Posterior cingulate gyrus (tissue), 11 donors: Measurements from ENCODE around the gene ALLC.

Source experiments
- DNase-seq, 10 donors: peaks; one replicate each; pipeline versions ENCODE4 v3.0.0 to v3.0.0-alpha.2; 2020 to 2021; ENCODE audit warnings: mixed read lengths in 3 of 10
- intact Hi-C: fragments of 100-400 bp; cut with DNase I; formaldehyde crosslinking; loops from one replicate; pipeline ENCODE4 v1.15.1; 2023

The ALLC gene

DNA sequence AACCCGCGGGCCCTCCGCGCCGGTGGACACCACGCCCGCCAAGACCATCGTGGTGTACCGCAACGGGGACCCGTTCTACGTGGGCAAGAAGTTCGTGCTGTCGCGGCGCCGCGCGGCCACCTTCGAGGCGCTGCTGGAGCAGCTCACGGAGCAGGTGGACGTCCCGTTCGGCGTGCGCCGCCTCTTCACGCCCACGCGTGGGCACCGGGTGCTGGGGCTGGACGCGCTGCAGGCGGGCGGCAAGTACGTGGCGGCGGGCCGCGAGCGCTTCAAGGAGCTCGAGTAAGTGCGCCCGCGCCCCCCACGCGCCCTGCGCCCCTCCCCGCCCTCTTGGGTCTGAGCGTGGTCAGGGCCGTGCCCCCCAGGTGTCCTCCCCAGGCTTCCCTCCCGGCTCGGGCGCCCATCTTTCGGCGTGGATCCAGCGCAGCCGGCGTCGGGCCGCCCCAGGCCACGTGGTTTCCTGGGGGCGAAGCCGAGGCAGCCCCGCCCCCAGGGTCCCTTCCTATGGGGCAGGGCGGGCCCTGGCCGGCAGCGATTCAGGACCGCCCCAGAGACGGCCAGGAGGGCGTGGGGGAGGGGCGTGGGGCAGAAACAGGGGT is 45.9 kb downstream of the ALLC start:
- no peak for DNase-seq
- intact Hi-C loops, result no loop called here

DNA sequence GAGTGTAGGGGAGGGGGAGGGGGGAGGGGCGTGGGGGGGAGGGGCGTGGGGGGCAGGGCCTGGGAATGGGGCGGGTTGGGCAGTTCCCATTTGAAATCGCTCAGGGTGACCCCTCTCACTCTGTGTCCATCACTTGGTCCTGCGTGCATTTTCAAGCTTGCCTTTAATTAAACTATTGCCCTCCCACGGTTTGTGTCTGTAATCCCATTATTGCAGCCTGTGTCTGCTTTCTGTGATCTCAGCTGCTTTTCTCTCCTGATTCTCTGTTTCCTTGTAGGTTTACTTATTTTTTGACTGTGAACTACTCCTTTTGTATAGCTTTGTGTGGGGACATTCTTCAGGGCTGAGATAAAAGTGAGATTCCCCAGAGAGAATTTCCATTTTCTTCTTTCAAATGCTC is 46.7 kb downstream of the ALLC start:
- intact Hi-C loops, result no loop called here
- no peak for DNase-seq

DNA sequence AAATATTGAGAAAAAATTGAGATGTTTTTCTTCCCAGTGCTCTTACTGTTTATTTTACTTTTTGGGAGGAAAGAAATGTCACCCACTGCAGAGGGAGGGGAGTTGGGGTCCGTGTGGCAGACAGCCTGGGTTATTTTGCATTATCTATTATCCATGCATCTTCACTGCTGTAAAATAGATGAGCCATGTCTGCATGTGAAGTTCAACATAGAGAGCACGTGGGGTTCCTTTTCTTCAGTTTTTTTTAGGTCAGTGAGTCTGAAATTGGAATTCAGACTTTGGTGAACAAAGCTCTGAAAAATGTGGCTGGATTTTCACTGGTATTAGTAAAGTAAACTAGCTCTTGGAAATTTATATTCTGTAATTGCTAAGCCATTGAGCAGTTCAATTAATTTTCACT is 47.8 kb downstream of the ALLC start:
- intact Hi-C loops, result no loop called here
- DNase-seq, result no peak

DNA sequence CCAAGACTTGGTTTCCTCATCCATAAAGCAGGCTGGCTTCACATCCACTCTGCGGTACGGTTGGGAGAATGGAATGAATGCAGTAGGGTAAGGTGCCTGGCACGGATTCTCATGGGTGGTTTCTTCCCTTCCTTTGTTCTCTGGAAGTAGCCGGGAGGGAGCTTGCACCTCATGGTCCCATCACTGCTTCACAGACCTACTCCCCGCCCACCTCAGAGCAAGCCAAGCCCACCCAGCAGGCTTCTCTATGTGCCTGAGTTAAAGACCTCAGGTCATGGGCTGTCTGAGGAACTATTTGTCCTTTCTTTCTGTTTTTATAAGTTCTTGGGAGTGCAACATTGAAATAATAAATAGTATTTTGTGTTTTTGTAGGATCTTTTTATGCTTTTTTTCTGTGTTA is 48.9 kb downstream of the ALLC start:
- intact Hi-C loops, result no loop called here
- no peak for DNase-seq

DNA sequence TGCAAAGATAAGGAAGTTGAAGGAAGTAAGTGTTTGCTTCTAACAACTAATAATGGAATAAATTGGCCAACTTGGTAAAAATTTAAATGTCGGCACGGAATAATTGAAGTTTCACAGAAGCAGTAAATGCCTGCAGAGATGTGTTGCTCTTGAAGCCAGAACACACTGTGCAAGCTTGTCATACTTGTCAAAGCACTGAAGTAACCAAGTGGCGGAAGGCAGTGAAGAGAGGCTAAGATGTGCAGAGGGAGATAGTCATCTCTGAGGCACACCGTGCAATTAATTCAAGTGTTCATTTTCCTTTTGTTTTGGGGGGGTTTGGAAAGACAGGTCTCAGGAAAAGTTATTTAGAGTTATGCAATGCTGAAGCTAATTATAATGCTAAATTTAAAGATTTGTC is 50.6 kb downstream of the ALLC start:
- intact Hi-C loops, result no loop called here
- DNase-seq, result no peak

DNA sequence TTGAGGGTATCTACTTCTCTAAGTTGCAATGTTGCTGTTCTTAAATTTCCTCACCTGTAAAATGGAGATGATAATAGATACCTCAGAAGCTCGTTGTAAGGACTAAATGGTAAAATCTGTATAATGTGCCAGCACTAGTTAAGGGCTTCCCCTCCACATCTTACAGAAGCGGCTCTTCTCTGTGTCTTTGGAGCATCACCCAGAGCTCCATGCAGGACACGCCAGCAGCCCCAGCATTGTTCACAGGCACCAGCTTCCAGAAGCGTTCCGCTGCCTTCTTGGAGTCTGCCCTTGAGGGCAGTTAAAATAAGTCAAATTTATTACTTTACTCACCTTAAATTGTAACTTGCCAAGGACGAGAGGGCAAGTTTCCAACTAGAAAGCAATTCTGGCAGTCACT is 51.2 kb downstream of the ALLC start:
- intact Hi-C loops, result no loop called here

DNA sequence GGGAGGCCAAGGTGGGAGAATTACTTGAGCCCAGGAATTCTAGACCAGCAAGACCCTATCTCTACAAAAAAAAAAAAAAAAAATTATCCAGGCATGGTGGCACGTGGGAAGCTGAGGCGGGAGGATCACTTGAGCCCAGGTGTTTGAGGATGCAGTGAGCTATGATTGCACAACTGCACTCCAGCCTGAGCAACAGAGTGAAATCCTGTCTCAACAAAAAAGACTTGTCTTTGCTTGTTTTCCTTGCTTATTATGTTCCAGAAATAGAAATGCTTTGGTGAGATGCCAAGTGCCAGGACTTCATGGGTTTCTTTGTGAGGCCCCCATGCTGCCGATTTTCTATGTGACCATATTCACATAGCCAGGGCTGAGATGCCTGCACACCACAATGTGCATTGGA is 54.4 kb downstream of the ALLC start:
- no peak for DNase-seq
- intact Hi-C loops, result no loop called here

More for the DNA sequence above, 51.2 kb downstream of the ALLC start:
- DNase-seq, result no peak

DNA sequence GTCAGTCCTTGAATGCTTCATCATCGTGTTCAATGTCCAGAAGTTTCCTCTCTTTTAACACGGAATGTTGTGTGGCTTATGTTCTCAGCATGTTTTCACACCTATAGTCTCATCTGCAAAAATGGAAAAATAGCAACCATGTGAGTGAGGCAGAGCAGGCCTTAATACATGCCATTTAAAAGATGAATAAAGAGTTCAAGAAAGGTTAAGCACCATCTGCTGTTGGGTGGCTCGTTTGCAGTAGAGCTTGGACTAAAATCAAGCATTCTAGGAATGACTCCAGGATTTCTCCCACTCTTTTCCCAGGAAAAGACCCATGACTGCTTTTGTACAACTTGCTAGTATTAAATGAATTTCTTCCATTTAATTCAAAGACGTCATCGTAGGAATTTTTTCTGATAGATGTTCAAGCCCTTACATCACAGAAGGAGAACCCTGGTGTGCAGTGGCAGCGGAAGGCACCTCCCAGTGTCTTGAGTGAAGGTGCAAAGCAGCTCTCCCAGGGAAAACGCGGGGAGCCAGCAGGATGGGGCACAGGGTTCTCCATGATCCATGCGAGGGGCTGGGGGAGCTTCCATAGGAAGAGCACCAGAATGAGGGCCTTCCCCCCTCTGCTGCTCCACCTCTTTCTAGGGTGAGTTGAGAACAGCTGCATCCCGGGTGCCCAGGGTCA is 55.0 kb downstream of the ALLC start:
- DNase-seq, result no peak
- intact Hi-C loops, result no loop called here

DNA sequence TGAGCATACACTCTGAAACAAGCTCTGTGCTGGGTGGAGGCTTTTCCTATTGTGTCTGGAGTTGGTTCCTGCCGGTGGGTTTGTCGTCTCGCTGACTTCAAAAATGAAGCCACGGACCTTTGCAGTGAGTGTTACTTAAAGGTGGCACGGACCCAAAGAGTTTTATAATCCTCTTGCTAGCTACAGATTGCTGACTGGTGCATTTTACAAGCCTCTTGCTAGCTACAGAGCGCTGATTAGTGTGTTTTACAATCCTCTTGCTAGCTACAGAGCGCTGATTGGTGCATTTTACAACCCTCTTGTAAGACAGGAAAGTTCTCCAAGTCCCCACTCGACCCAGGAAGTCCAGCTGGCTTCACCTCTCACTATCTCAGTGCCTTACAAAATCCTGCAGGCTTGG is 60.7 kb downstream of the ALLC start:
- intact Hi-C loops, result no loop called here

DNA sequence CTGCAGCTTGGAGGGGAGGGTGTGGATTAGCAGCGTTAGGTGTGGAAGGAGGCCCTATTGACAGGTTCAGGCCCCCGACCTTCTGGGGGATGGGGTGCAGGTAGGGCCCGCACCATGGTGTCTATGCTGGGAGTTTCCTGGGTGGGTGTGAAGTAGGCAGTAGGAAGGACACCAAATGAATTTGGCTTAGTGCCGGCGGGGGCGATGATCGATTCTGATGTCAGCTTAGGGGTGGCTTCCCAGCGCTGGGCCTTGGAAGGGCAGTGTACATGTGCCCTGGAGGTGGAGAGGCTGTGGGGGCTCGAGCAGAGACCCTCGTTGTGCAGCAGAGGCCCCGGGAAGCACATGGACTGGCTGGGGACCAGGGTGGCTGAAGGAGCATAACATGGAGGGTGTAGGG is 67.0 kb downstream of the ALLC start:
- intact Hi-C loops, result loop anchor here (5.0 kb wide), 1 partner anchor 102 kb away; no protein-coding TSS in a partner anchor
- no peak for DNase-seq

More for the DNA sequence above, 60.7 kb downstream of the ALLC start:
- no peak for DNase-seq

DNA sequence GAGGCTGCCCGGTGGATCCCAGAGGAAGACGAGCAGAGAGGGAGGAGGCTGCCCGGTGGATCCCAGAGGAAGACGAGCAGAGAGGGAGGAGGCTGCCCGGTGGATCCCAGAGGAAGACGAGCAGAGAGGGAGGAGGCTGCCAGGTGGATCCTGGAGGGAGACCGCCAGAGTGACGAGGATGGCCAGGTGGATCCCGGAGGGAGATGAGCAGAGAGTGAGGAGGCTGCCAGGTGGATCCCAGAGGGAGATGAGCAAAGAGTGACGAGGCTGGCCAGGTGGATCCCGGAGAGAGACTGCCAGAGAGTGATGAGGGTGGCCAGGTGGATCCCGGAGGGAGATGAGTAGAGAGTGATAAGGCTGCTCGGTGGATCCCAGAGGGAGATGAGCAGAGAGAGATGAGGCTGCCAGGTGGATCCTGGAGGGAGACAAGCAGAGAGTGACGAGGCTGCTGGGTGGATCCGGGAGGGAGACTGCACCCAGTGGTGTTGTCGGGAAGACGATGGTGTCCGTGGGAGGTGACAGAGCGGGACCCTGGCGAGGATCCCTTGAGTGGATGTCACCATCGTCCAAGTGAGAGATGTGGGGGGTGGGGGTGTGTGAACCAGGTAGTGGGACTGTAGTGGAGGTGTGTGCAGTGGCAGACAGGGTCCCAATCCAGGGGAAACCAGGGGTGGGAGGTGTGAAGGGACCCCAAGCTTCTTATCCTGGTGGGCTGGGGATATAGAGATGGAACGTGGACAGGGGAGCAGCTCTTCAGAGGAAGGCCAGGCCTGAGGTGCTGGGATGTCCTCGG is 67.7 kb downstream of the ALLC start:
- DNase-seq, result no peak
- intact Hi-C loops, result loop anchor here (5.0 kb wide), 1 partner anchor 102 kb away; no protein-coding TSS in a partner anchor

DNA sequence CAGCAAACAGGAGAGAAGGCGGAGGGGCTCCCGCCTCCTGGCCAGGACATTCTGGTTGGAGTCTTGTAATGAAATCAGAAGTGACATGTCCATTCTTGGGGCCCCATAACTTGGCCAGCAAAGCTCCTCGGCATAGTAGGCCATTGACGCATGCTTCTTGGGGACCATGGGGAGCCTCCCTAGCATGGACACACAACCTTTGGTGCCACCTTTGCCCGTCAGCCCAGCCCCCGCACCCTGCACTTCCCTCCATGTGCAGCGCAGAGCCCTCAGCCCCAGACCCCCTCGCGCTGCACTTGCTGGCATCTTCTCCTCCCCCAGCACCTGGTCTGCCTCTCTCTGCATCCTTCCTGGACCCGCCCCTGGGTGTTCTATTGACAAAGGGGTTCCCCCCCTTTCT is 68.5 kb downstream of the ALLC start:
- DNase-seq, result no peak
- intact Hi-C loops, result loop anchor here (5.0 kb wide), 1 partner anchor 101 kb away; no protein-coding TSS in a partner anchor

DNA sequence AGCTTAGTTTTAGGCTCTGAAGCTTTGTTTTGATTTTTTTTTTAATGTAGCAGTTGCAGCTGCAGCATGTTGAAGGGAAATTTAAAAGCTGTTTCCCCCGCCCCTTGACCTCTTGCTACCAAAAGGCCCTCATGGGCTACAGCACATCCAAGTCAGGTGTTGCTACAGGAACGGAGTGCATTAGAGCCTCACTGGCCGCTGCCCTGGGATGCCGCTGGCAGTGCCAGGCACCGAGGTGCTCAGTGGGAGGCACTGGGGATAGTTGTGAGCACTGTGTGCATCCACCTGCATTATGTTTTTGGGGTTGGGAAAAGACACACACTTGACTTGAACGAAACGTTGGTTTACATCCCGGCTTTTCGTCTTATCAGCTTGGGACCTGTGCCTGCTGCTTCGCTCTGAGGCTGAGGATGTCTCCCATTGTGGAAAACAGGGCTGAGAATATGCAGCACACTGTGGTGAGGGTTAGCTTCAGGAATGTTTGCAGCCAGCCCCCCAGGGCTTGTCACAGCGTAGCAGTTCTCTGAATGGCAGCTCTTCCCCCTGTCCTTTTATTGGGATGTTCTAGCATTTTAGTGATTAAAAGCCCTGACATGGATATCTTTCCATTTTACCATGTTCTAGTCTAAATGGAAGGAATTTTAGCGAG is 69.5 kb downstream of the ALLC start:
- DNase-seq, result no peak
- intact Hi-C loops, result loop anchor here (5.0 kb wide), 1 partner anchor 100 kb away; no protein-coding TSS in a partner anchor

DNA sequence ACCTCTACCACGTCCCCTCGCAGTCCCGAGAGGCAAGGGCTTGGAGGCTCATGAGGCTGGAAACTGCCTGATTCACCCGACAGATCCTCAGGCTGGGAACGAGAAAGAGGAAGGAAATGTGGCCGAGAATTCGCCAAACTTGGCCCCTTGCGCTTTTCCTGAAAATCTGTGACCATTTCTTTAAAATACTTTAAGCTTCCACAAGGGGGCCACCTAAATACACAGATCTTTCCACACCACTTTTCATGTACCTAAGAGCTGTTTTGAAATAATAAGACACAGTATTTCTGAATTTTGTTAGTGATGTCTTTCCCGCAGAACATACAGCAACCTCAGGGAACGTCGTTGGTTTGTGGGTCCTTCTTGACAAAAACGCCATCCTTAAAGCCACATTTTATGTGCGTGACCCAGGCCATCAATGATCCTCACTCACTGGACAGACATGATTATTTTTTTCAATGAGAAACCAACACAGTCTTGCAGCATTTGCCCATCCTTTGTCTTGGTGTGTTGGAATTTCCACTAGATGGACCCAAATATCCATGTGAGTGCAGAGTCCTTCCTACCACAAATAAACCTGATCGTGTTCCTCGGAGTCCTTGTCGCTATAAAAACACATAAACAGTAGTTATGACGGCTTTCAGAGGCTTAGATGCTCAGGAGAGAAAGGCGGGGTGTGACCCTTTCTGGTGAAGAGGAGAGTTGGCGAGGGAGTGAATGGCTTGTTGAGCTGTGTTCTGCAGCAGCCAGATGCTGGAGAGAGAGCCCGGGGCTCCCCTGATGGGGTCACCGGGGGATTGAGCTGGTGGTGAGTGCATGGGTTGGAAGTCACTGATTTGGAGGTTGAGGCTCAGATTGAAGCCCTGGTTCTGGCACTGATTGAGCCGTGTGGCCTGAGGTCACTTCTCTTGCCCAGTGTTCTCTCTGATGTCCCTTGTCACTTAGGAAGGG is 70.4 kb downstream of the ALLC start:
- no peak for DNase-seq
- intact Hi-C loops, result loop anchor here (5.0 kb wide), 1 partner anchor 99 kb away; no protein-coding TSS in a partner anchor

DNA sequence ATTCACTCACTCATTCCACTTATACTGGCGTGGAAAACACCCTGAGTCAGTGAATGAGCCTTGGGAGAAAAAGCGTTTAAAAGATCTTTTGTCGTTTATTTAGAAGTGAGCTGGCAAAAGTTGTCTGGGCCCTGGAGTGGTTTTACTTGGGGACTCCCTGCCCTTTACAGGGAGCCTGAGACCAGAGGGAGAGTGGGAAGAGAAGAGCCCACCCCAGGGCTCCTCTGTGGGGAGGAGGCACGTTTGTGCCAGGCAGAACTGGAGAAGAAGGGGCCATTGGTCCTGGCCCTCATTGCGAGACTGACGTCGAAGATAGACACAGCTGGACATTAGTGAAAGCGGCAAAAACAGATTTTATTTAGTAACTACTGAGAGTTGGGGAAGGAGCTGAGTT is 71.1 kb downstream of the ALLC start:
- no peak for DNase-seq
- intact Hi-C loops, result loop anchor here (5.0 kb wide), 1 partner anchor 98 kb away; no protein-coding TSS in a partner anchor

DNA sequence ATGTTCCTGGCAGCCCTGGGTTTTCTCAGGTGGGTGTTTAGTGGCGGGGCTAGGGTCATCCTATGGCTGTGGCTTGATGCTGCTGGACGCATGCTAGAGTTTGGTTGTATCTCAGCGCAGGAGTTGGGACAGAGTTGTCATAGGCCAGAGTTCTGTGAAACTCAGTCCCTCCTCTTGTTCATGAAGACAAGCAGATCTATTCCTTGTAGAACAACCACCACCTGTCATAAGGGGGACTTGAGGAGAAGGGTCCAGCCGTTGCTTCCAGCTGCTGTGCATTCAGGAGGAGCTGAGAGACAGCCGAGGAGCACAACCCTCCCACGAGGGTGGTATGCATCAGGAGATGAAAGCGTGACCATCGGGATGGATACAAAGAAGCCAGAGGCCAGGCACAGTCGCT is 71.8 kb downstream of the ALLC start:
- intact Hi-C loops, result loop anchor here (5.0 kb wide), 1 partner anchor 98 kb away; no protein-coding TSS in a partner anchor
- DNase-seq, result no peak

DNA sequence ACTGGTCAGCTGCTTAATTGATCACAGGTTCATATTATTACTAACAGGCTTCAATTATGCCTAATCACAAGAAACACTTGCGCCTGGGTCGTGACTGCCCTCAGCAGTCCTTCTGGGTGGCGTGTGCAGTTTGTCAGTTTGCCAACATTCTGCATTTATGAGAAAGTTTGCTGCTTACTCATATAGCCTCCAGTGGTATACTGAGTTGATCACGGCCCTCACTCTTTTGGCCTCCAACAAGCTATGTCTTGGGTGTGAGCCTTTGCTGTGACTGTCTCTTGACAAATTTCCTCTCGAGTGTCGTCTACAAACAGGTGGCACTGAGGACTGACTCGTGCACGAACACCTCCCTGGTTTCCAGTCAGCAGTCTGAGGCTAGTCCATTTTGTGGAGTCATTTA is 72.6 kb downstream of the ALLC start:
- intact Hi-C loops, result no loop called here

DNA sequence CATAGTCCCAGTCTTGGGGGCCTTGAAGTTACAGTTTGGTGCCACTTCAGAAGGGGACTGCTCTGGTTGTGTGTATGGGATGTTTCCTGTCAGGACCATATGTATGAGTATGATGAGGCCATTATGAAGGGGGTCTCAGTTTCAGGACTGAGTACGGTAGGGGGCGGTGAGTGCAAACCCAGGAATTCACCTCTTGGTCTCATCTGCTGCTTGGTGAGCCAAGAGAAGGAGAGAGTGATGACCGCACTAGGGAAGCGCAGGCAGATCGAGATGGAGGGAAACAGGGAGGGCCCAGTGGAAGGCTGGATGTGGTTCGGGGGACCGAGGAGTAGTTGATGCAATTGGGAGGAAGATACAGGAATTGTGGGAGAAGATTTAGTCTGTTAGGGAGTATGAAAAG is 73.8 kb downstream of the ALLC start:
- intact Hi-C loops, result no loop called here
- no peak for DNase-seq

More for the DNA sequence above, 72.6 kb downstream of the ALLC start:
- DNase-seq, result no peak

DNA sequence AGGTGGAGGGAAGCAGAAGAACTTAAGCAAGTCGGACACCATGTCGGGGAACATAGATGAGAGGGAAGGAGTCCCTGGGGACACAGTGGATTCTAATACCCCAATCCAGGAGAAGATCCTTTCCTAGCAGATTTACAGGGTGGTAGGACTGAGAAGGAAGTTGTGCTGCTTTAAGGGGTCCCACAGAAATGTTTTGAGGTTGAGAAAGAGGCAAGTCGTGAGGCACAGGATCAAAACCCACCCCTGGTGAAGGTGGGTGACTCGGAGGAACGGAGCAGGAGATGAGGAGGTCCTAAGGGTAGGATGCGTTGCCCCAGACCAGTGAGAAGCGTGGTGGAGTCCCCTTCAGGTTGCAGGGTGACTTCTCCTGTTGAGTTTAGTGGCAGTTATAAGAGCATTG is 78.1 kb downstream of the ALLC start:
- no peak for DNase-seq
- intact Hi-C loops, result no loop called here

DNA sequence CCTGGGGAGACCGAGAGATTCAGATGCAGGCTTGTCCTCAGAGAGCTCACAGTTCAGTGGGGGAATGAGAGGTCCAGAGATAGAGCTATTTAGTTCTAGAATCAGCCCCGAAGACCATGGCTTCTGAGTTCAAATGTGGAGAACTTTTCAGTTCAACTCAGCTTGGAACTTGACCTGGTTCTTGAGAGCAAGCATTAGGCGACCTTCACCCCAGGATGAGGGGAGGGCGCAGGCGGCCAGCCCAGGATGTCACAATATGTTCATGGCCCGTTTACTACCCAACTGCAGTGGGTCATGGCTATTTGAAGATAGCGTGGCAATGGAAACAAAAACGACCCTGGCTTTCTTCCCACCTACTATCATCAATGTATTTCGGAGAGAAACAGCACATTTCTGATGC is 79.1 kb downstream of the ALLC start:
- DNase-seq, result no peak
- intact Hi-C loops, result no loop called here
